Lower leg skin (tissue), 3 donors: ENCODE measurements around the gene FAM171A1.
"Not testable (repeated sequence)": the region's sequence is repeated elsewhere in the genome, so short reads cannot be mapped to it uniquely, and the experiment has no call there.

Experiments
- POLR2A ChIP-seq, 2 donors: fragments of 450-650 bp; IDR thresholded peaks; one replicate each; pipeline ENCODE4 v1.6.1; 2016 to 2017; ENCODE audit warnings: antibody characterized with exemption in 2 of 2, mild to moderate bottlenecking in 1 of 2, moderate library complexity in 1 of 2
- TF ChIP-seq, protein P1 (sequence below), 3 donors: fragments of 450-650 bp; IDR thresholded peaks; one replicate each; pipeline ENCODE4 v1.5.1; 2016; ENCODE audit warnings: antibody characterized with exemption in 3 of 3, mild to moderate bottlenecking in 3 of 3, moderate library complexity in 2 of 3

DNA sequence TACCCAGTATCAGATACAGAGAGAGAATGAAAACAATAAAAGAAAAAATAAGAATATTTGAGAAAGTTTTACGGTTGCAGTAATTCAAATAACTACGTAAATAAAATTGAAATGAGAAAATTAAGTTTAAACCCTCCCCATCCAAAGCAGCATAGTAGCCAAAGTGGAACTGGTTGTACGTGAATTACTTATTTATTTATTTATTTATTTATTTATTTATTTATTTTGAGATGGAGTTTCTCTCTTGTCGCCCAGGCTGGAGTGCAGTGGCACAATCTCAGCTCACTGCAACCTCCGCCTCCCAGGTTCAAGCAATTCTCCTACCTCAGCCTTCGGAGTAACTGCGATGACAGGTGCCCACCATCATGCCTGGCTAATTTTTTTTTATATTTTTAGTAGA, 17.1 kb upstream of the FAM171A1 start:
- TF ChIP-seq, protein P1, sequence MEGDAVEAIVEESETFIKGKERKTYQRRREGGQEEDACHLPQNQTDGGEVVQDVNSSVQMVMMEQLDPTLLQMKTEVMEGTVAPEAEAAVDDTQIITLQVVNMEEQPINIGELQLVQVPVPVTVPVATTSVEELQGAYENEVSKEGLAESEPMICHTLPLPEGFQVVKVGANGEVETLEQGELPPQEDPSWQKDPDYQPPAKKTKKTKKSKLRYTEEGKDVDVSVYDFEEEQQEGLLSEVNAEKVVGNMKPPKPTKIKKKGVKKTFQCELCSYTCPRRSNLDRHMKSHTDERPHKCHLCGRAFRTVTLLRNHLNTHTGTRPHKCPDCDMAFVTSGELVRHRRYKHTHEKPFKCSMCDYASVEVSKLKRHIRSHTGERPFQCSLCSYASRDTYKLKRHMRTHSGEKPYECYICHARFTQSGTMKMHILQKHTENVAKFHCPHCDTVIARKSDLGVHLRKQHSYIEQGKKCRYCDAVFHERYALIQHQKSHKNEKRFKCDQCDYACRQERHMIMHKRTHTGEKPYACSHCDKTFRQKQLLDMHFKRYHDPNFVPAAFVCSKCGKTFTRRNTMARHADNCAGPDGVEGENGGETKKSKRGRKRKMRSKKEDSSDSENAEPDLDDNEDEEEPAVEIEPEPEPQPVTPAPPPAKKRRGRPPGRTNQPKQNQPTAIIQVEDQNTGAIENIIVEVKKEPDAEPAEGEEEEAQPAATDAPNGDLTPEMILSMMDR (IDR thresholded peaks at IDR 0.05) = not testable (repeated sequence)
- TF ChIP-seq POLR2A (IDR thresholded peaks at IDR 0.05) = not testable (repeated sequence)
